GM12878 (cell line): ENCODE data around the gene POU6F2.

Source experiments
- CHD1 ChIP-seq: IDR thresholded peaks from 2 replicates; pipeline ENCODE4 v1.6.1; 2012; ENCODE audit warnings: low read depth, low read length, improper control_type of control experiment
- EZH2 ChIP-seq: IDR thresholded peaks from 2 replicates; pipeline ENCODE4 v1.6.1; 2012; ENCODE audit warnings: low read depth, mild to moderate bottlenecking, control low read depth, inconsistent platforms, low read length, borderline replicate concordance; ENCODE audit not compliant: control insufficient read depth
- NRF1 ChIP-seq: conservative IDR thresholded peaks from 2 replicates; pipeline ENCODE4 v1.6.1; 2011; ENCODE audit warnings: mild to moderate bottlenecking, low read depth, low read length, improper control_type of control experiment
- PAX5 ChIP-seq: IDR thresholded peaks from 2 replicates; pipeline ENCODE4 v1.6.1; 2011; ENCODE audit warnings: low read depth, low read length, borderline replicate concordance
- TCF7 ChIP-seq: IDR thresholded peaks from 2 replicates; pipeline ENCODE4 v1.6.1; 2014; ENCODE audit warnings: antibody characterized with exemption, borderline replicate concordance
- TF ChIP-seq, protein P1 (sequence below): fragments of 450-650 bp; IDR thresholded peaks from 2 replicates; pipeline ENCODE4 v1.6.1; 2017; ENCODE audit warnings: mild to moderate bottlenecking, moderate library complexity
- TF ChIP-seq, protein P2 (sequence below), 3 experiments: IDR thresholded peaks in 2 of 3; conservative IDR thresholded peaks in 1 of 3; 2 replicates each; pipeline ENCODE4 v1.5.1; 2011; ENCODE audit warnings: low read depth in 3 of 3, low read length in 3 of 3, mild to moderate bottlenecking in 3 of 3, control low read depth in 2 of 3, moderate library complexity in 2 of 3, inconsistent platforms in 1 of 3, mixed read lengths in 1 of 3; ENCODE audit not compliant: control insufficient read depth in 2 of 3, insufficient read depth in 1 of 3; ENCODE audit errors: extremely low read depth in 1 of 3
- TF ChIP-seq, protein P3 (sequence below): fragments of 450-650 bp; IDR thresholded peaks from 2 replicates; pipeline ENCODE4 v1.6.1; 2017; ENCODE audit warnings: mild to moderate bottlenecking, moderate library complexity
- TF ChIP-seq, protein P4 (sequence below): fragments of 450-650 bp; IDR thresholded peaks from 2 replicates; pipeline ENCODE4 v1.6.1; 2016; ENCODE audit warnings: mild to moderate bottlenecking
- TF ChIP-seq, protein P5 (sequence below): IDR thresholded peaks from 2 replicates; pipeline ENCODE4 v1.6.1; 2012; ENCODE audit warnings: low read length, inconsistent platforms

DNA sequence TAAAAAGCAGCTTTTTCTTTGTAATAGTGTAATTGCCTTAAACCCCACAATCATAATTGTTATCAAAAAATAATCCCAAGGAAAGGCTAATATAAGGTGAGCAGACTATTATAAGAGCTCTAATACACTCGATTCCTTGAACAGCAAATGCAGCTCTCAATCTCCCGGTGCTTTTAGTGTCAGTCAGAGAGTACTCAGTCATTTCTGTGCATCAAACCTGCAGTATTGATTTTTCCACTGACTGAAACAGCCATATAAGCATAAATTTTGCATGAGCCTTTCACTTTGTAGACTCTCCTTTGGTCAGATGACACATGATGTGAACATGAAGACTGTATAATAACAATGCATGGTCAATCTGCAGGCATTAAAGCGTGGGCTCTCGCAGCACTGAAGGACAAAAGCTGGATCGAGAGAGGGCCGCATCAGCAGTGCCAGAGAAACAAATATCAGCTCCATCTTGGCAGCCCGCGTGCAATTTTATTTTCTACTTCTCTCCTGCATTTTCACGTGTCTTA, 272.0 kb downstream of the POU6F2 start:
- TF ChIP-seq TCF7 (no peak), CHD1 (no peak), EZH2 (no peak), NRF1 (no peak), PAX5 (no peak)
- TF ChIP-seq, protein P1, sequence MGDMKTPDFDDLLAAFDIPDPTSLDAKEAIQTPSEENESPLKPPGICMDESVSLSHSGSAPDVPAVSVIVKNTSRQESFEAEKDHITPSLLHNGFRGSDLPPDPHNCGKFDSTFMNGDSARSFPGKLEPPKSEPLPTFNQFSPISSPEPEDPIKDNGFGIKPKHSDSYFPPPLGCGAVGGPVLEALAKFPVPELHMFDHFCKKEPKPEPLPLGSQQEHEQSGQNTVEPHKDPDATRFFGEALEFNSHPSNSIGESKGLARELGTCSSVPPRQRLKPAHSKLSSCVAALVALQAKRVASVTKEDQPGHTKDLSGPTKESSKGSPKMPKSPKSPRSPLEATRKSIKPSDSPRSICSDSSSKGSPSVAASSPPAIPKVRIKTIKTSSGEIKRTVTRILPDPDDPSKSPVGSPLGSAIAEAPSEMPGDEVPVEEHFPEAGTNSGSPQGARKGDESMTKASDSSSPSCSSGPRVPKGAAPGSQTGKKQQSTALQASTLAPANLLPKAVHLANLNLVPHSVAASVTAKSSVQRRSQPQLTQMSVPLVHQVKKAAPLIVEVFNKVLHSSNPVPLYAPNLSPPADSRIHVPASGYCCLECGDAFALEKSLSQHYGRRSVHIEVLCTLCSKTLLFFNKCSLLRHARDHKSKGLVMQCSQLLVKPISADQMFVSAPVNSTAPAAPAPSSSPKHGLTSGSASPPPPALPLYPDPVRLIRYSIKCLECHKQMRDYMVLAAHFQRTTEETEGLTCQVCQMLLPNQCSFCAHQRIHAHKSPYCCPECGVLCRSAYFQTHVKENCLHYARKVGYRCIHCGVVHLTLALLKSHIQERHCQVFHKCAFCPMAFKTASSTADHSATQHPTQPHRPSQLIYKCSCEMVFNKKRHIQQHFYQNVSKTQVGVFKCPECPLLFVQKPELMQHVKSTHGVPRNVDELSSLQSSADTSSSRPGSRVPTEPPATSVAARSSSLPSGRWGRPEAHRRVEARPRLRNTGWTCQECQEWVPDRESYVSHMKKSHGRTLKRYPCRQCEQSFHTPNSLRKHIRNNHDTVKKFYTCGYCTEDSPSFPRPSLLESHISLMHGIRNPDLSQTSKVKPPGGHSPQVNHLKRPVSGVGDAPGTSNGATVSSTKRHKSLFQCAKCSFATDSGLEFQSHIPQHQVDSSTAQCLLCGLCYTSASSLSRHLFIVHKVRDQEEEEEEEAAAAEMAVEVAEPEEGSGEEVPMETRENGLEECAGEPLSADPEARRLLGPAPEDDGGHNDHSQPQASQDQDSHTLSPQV: no peak
- TF ChIP-seq, protein P2, sequence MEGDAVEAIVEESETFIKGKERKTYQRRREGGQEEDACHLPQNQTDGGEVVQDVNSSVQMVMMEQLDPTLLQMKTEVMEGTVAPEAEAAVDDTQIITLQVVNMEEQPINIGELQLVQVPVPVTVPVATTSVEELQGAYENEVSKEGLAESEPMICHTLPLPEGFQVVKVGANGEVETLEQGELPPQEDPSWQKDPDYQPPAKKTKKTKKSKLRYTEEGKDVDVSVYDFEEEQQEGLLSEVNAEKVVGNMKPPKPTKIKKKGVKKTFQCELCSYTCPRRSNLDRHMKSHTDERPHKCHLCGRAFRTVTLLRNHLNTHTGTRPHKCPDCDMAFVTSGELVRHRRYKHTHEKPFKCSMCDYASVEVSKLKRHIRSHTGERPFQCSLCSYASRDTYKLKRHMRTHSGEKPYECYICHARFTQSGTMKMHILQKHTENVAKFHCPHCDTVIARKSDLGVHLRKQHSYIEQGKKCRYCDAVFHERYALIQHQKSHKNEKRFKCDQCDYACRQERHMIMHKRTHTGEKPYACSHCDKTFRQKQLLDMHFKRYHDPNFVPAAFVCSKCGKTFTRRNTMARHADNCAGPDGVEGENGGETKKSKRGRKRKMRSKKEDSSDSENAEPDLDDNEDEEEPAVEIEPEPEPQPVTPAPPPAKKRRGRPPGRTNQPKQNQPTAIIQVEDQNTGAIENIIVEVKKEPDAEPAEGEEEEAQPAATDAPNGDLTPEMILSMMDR (IDR thresholded peaks at IDR 0.05 in 2 of 3, conservative IDR thresholded peaks at IDR 0.05 in 1 of 3; ENCODE audit: control insufficient read depth in 2 of 3, extremely low read depth in 1 of 3, insufficient read depth in 1 of 3, low read depth in 3 of 3, low read length in 3 of 3): no peak
- TF ChIP-seq, protein P3, sequence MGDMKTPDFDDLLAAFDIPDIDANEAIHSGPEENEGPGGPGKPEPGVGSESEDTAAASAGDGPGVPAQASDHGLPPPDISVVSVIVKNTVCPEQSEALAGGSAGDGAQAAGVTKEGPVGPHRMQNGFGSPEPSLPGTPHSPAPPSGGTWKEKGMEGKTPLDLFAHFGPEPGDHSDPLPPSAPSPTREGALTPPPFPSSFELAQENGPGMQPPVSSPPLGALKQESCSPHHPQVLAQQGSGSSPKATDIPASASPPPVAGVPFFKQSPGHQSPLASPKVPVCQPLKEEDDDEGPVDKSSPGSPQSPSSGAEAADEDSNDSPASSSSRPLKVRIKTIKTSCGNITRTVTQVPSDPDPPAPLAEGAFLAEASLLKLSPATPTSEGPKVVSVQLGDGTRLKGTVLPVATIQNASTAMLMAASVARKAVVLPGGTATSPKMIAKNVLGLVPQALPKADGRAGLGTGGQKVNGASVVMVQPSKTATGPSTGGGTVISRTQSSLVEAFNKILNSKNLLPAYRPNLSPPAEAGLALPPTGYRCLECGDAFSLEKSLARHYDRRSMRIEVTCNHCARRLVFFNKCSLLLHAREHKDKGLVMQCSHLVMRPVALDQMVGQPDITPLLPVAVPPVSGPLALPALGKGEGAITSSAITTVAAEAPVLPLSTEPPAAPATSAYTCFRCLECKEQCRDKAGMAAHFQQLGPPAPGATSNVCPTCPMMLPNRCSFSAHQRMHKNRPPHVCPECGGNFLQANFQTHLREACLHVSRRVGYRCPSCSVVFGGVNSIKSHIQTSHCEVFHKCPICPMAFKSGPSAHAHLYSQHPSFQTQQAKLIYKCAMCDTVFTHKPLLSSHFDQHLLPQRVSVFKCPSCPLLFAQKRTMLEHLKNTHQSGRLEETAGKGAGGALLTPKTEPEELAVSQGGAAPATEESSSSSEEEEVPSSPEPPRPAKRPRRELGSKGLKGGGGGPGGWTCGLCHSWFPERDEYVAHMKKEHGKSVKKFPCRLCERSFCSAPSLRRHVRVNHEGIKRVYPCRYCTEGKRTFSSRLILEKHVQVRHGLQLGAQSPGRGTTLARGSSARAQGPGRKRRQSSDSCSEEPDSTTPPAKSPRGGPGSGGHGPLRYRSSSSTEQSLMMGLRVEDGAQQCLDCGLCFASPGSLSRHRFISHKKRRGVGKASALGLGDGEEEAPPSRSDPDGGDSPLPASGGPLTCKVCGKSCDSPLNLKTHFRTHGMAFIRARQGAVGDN: no peak
- TF ChIP-seq, protein P4, sequence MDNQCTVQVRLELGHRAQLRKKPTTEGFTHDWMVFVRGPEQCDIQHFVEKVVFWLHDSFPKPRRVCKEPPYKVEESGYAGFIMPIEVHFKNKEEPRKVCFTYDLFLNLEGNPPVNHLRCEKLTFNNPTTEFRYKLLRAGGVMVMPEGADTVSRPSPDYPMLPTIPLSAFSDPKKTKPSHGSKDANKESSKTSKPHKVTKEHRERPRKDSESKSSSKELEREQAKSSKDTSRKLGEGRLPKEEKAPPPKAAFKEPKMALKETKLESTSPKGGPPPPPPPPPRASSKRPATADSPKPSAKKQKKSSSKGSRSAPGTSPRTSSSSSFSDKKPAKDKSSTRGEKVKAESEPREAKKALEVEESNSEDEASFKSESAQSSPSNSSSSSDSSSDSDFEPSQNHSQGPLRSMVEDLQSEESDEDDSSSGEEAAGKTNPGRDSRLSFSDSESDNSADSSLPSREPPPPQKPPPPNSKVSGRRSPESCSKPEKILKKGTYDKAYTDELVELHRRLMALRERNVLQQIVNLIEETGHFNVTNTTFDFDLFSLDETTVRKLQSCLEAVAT: no peak
- TF ChIP-seq, protein P5, sequence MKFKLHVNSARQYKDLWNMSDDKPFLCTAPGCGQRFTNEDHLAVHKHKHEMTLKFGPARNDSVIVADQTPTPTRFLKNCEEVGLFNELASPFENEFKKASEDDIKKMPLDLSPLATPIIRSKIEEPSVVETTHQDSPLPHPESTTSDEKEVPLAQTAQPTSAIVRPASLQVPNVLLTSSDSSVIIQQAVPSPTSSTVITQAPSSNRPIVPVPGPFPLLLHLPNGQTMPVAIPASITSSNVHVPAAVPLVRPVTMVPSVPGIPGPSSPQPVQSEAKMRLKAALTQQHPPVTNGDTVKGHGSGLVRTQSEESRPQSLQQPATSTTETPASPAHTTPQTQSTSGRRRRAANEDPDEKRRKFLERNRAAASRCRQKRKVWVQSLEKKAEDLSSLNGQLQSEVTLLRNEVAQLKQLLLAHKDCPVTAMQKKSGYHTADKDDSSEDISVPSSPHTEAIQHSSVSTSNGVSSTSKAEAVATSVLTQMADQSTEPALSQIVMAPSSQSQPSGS: no peak
